Left renal pelvis (tissue), 4 donors: ENCODE data around the gene MCF2L2. TPM values are rescaled to one million over a fixed set of nuclear protein-coding genes. Genes with fewer than 3 reads are reported as not detected.
"Not testable (repeated sequence)": the region's sequence is repeated elsewhere in the genome, so short reads cannot be mapped to it uniquely, and the experiment has no call there.

Experiments
- DNase-seq, 4 donors: peaks; one replicate each; pipeline ENCODE4 v3.0.0-alpha.2; 2013; ENCODE audit warnings: low read depth in 4 of 4, low spot score in 3 of 4
- polyA plus RNA-seq, 4 donors: library from polyadenylated mRNA; unstranded; fragments of 120-200 nt; gene quantifications; one replicate each; pipeline ENCODE4 v1.2.1, GENCODE V29; 2013; ENCODE audit not compliant: insufficient read length in 4 of 4

The MCF2L2 gene
- polyA plus RNA-seq, 4 donors, result 0.35 to 1.5 (median 0.93) TPM

GRCh38 chr3:183371600-183371968 is 56.8 kb downstream of the MCF2L2 start:
- not testable (repeated sequence) for DNase-seq

GRCh38 chr3:183370391-183370790 is 58.0 kb downstream of the MCF2L2 start:
- DNase-seq, result no peak

GRCh38 chr3:183369627-183370026 is 58.8 kb downstream of the MCF2L2 start:
- DNase-seq, result no peak

GRCh38 chr3:183369117-183369516 is 59.3 kb downstream of the MCF2L2 start:
- DNase-seq, result no peak

GRCh38 chr3:183360971-183361624 is 67.3 kb downstream of the MCF2L2 start:
- DNase-seq, result no peak

- DNase-seq, result no peak
These were observed 69.4 kb downstream of the MCF2L2 start for GRCh38 chr3:183359036-183359435.

GRCh38 chr3:183357564-183358079 is 70.8 kb downstream of the MCF2L2 start:
- no peak for DNase-seq

- no peak for DNase-seq
These were observed 71.5 kb downstream of the MCF2L2 start for GRCh38 chr3:183356920-183357319.

- DNase-seq, result no peak
These were observed 73.5 kb downstream of the MCF2L2 start for GRCh38 chr3:183354874-183355273.

- DNase-seq, result no peak
These were observed 74.0 kb downstream of the MCF2L2 start for GRCh38 chr3:183354325-183354831.

GRCh38 chr3:183353421-183353820 is 75.0 kb downstream of the MCF2L2 start:
- no peak for DNase-seq

- DNase-seq, result no peak
These were observed 78.3 kb downstream of the MCF2L2 start for GRCh38 chr3:183350164-183350563.

- DNase-seq, result no peak
These were observed 78.8 kb downstream of the MCF2L2 start for GRCh38 chr3:183349421-183350157.

GRCh38 chr3:183342824-183343223 is 85.6 kb downstream of the MCF2L2 start:
- DNase-seq, result no peak

- DNase-seq, result no peak
These were observed 86.7 kb downstream of the MCF2L2 start for GRCh38 chr3:183341545-183342288.

GRCh38 chr3:183340222-183340621 is 88.2 kb downstream of the MCF2L2 start:
- DNase-seq, result no peak

GRCh38 chr3:183339461-183340086 is 88.8 kb downstream of the MCF2L2 start:
- DNase-seq, result no peak

- DNase-seq, result no peak
These were observed 89.9 kb downstream of the MCF2L2 start for GRCh38 chr3:183338520-183338919.

- no peak for DNase-seq
These were observed 95.9 kb downstream of the MCF2L2 start for GRCh38 chr3:183332487-183332886.

GRCh38 chr3:183331498-183331897 is 96.9 kb downstream of the MCF2L2 start:
- no peak for DNase-seq

GRCh38 chr3:183330881-183331280 is 97.5 kb downstream of the MCF2L2 start:
- no peak for DNase-seq
